HG03342 (cell line): ENCODE data around the gene SOWAHC.

Source experiments
- ATAC-seq: cut with Tn5 transposase; IDR thresholded peaks from one replicate; pipeline ENCODE4 v1.9.1; 2021; ENCODE audit warnings: mild to moderate bottlenecking, moderate library complexity; ENCODE audit not compliant: unreplicated experiment

SOWAHC gene

DNA sequence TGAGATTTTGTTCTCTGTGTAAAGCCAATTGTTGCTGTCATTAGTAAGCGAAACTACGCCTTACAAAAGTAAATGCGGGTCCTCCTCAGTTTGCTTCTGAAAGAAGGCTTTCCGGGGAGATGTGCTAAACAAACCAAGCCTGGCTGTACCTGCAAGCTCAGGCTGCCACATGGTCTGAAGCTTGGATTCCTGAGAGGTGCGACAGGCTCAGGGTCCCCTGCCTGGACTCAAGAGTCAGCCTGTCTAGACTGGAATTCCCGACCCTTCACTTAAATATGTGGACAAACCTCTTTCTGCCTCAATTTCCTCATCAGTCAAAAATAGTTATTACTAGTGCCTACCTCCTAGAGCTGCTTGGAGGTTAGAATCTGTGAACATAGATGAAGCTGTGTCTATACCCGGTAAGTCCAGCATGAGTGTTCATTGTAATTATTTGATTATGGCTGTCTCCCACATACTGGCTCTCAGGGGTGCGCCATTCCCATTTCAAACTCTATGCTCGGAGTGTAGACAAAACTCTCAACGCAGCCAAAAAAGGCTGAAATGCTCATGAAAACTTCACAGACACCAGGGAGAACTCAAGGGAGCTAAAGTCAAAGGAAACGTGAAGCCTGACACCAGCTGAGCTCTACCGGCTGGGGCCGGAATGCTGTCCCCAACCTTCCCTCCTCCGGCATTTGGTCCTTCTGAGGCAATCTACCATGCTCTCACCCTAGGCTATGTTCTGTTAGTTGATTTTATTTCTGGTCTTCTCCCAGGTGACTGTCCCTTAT, 31.4 kb downstream of the SOWAHC start:
- ATAC-seq = no peak

DNA sequence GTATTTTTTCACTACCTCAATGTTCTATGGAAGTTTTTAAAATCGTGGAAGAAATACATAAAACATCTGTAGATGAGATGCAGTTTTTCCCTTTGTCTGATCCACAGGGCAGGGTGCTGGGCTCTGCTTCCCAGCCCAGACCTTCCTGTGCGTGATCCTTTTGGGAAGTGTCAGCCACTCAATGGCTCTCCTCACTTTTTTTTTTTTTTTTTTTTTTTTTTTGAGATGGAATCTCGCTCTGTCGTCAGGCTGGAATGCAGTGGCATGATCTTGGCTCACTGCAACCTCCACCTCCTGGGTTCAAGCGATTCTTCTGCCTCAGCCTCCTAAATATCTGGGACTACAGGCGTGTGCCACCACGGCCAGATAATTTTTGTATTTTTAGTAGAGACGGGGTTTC, 32.8 kb downstream of the SOWAHC start:
- ATAC-seq = no peak

DNA sequence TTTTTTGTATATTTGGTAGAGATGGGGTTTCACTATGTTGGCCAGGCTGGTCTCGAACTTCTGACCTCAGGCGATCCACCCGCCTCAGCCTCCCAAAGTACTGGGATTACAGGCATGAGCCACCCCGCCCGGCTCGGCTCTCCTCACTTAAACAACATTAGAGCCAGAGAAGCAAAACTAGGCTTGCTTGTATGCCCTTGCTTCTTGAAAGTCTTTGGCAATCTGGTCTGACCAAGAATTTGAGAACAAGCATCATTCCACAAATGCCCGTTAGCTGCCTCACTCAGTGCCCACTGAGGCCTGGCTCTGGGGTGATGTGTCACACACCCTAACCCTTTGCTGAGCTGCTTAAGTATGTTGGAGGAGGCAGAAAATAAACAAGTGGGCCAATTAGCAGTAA, 33.5 kb downstream of the SOWAHC start:
- no peak for ATAC-seq

DNA sequence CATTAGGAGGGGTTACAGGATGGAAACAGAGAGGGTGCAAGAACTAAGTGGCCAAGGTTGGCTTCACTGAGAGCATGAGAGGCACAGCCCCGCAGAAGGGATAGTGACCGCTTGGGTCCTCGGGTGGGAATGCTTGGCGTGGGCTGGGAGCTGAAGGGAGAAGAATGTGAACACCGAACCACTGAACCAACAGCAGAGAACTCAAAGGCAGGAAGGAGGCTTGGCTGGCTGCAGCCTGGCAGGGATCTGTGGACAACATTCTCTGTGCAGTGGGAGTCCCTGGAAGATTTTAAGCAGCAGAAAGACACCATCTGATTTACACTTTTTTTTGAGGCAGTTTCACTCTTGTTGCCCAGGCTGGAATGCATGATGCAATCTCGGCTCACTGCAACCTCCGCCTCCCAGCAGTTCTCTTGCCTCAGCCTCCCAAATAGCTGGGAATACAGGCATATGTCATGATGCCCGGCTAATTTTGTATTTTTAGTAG, 33.9 kb downstream of the SOWAHC start:
- no peak for ATAC-seq

DNA sequence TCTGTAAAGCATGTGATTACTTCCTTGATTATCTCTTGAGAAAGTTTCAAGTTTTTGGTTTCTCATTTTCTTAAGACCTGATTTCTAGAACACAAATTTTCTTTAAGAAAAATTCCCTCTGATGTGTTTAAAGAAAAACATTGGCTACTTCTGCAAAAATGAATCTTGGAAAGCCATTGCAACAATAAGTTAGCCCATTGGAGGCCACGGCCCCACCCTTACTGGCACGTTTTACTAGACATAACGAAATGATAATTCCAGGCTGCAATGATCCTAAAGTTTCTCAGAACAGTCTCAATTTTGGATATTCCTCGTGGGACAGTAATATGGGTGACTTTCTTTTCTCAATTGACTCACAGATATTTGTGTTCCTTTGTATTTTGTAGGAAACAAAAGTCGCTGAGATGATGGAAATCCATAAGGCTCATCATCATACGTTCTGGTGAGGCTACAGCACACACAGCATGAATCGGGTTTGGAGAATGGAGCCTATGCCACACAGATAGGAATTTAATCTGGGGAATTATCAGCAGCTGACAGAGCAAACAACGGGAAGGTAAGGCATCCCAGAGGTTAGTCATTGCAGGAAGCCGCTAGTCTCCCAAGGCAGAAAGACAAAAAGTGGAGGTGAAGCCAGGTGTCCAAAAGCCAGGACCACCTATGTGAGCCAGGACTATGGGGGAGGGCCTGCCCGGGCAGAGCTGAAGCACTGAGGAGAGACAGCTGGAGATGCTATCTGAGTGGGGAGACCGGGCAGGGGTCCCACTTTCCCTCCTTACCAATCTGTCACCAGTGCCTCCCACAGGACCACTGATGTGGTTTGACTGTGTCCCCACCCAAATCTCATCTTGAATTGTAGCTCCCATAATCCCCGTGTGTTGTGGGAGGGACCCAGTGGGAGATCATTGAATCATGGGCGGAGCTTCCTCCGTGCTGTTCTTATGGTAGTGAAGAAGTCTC, 35.9 kb downstream of the SOWAHC start:
- ATAC-seq = no peak

DNA sequence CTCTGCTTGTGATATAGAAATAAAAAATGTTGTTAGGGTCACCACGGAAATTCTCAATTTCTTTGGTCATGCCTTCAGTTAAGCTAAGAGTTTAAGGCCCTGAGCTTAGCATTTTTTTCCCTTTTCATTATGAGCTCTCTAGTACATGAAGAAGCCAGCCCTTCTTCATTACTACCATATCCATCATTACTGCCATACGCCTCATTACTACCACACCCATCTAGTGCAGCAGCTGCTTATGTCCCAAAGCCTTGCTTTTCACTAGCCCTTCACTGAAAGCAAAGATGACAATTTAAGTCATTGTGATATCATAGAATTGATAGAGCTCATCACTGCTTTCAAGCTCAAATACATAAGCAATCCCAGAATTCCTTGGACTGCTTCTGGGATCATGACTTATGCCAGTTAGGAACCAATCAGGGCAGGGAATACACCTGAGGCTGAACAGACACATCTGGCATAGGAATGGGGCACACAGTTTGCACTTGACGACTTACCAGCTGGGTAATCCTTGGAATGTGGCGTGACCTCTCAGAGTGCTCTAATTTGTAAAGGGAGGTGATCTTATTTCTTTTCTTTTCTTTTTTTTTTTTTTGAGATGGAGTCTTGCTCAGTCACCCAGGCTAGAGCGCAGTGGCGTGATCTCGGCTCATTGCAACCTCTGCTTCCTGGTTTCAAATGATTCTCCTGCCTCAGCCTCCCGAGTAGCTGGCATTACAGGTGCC, 40.3 kb downstream of the SOWAHC start:
- no peak for ATAC-seq

DNA sequence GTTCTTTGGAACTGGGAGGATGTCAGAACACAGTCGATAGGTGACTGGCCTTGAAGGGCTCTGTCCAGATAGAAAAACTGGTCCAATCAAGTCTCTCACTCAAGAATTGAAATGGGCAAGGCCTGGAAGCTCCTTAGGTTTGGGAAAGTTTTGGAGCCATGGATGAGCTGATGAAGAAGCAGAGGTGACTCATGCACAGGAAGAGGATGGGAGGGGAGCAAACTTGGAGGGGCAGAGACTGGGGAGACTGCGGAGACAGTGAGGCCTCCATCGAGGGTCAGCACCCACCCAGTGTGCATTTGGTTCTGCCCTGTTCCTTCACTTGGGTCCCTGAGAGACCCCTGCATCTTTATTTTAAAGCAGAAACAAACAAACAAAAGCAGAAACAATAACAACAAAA, 41.1 kb downstream of the SOWAHC start:
- ATAC-seq = no peak

DNA sequence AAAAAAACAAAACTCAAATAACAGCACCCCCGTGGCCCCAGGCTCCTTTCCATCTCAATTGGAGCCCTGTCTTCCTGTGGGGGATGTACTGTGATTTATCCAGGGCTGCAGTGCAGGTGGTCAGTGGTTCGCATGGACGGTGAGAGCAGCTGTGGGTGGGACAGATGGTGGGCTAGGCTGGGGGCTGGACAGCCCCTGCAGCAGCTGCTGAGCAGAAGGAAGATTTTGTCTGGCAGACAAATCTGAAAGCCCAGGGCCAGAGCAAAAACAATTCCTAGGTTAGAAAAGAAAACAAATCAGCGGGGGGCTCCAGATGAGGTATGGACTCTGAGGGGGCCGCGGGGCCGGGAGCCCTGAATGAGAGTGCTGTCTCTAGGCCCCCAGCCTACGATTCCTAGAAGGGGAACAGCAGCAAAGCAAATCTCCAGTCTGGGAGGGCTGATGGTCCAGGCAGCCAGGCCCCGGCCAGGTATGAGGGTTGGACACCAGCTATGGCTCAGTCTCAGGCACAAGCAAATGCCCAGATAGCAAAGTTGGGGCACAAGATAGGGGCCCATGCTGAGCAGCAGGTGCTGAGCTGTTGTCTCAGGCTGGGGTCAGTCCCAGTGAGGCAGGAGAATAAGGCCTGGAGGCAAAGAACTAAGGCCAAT, 45.4 kb downstream of the SOWAHC start:
- no peak for ATAC-seq

DNA sequence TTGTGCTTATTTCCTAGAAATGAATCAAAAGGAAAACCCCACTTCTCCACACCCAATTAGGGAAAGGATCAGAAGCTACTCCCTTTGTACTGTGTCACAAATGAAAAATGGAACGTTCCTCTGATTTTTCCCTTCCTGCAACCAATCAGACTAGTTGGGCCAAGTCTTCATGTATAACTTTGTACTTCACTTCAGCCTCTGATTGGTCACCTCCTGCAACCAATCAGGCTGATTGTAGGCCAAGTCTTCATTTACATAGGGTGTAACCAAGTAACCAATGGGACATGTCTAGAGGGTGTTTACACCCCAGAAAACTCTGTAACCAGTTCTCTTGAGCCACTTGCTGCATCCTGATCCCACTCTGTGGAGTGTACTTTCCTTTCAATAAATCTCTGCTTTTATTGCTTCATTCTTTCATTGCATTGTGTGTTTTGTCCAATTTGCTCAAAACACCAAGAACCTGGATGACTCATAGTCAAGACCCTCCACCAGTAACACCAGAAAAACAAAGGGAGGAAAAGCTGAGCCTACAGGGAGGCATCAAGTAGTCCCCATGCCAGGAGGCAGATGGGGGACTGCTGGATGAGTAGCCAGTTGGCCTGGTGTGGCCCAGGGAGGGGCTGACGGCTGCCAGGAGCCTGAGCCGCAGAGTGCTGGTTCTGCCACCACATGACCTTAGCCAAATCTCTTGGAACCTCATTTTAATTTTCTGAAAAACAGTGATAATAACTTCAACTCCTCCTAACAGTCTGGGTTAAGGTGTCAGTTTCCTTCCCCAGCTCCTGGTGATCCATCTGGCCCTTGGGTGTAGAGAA, 46.1 kb downstream of the SOWAHC start:
- no peak for ATAC-seq

DNA sequence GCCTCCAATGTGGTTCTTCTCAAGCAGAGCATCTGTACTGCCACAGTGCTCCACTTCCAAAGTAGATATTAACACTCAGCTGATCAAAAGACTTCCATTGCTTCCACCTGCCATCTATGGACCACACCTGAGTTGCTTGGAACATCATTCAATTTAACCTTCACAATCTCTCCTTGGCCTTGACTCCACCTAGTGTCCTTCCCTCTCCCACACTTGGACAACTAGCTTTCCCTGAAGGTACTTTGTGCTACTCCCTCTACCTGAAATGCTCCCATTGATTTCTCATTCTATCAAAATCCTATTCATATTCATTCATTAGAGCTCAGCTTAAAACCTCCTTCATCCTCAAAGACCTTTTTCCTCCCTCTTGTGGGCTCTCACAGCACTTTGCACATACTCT, 48.7 kb downstream of the SOWAHC start:
- ATAC-seq = no peak

DNA sequence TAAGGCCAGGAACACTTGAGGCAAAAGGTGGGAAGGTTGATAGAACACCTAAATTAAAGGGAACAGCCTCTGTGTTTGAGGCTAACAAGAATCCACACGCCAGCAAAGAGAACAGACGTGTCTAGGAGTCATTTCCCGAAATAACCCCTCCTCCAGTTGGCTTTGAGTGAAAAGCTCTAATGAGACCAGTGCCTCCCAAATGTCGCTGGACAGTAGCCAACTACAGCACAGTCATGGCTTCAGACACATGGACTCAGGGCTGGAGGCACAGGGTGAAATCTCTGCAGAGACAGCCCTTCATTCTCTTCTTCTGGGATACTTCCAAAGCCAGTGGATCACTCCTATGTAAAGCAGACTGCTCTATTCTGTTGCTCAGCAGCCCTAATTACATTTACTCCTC, 49.6 kb downstream of the SOWAHC start:
- ATAC-seq = no peak

DNA sequence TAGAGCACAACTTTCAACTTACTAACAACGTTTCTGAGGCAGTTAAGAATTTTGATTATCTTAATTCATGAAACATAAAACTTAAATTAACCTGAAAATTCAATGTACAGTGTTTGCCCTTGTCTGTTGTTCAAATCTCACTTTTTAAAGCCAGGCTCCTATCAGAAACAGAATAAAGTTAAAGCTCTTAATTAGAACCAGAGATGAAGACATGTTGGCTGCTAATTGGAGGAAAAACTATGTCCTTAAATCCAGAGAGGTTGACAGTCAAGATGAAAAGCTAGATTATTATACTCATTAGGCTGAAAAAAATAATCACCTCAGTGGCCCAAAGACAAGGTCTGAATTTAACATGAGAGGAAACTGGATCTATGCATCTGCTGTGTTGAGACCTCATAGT, 52.3 kb downstream of the SOWAHC start:
- ATAC-seq = no peak
